Neuronal stem cell (in vitro differentiated cells): Measurements from ENCODE around the gene IQCH.

Experiments
- DNase-seq: peaks from one replicate; pipeline ENCODE4 v3.0.0-alpha.2; 2013; ENCODE audit warnings: low spot score
- H2AFZ ChIP-seq: one replicate; pipeline ENCODE4 v1.6.1; 2013; ENCODE audit warnings: mild to moderate bottlenecking, low read length, inconsistent platforms
- H2AK5ac ChIP-seq: 2 replicates; pipeline ENCODE4 v1.6.1; 2013; ENCODE audit warnings: low read depth, mild to moderate bottlenecking, inconsistent platforms, low read length, moderate library complexity, mixed read lengths
- H2BK120ac ChIP-seq: 2 replicates; pipeline ENCODE4 v1.6.1; 2013; ENCODE audit warnings: low read depth, mild to moderate bottlenecking, inconsistent platforms, low read length, moderate library complexity, mixed read lengths
- H2BK12ac ChIP-seq: one replicate; pipeline ENCODE4 v1.6.1; 2013; ENCODE audit warnings: low read length, inconsistent platforms
- H2BK15ac ChIP-seq: 2 replicates; pipeline ENCODE4 v1.6.1; 2013; ENCODE audit warnings: mild to moderate bottlenecking, low read length, inconsistent platforms, mixed read lengths
- H2BK5ac ChIP-seq: one replicate; pipeline ENCODE4 v1.6.1; 2013; ENCODE audit warnings: inconsistent platforms, mild to moderate bottlenecking, low read length, moderate library complexity
- H3K14ac ChIP-seq: one replicate; pipeline ENCODE4 v1.6.1; 2013; ENCODE audit warnings: low read length, inconsistent platforms
- H3K18ac ChIP-seq: 2 replicates; pipeline ENCODE4 v1.6.1; 2013; ENCODE audit warnings: low read length, inconsistent platforms
- H3K23ac ChIP-seq: 2 replicates; pipeline ENCODE4 v1.6.1; 2013; ENCODE audit warnings: low read depth, mild to moderate bottlenecking, mixed read lengths, low read length, inconsistent platforms; ENCODE audit not compliant: poor library complexity
- H3K27ac ChIP-seq: replicated peaks from 3 replicates; pipeline ENCODE4 v1.5.1; 2013; ENCODE audit warnings: low read length, inconsistent platforms
- H3K27me3 ChIP-seq, 3 experiments: 2 replicates each; pipeline ENCODE4 v1.6.1; 2013; ENCODE audit warnings: low read length in 3 of 3, mild to moderate bottlenecking in 2 of 3, inconsistent platforms in 1 of 3, low read depth in 1 of 3, mixed read lengths in 1 of 3, moderate library complexity in 1 of 3; ENCODE audit not compliant: control insufficient read depth in 3 of 3, insufficient read depth in 3 of 3
- H3K36me3 ChIP-seq, 2 donors: replicated peaks in 1 of 2; 2 replicates each; pipeline ENCODE4 v1.6.1; 2013; ENCODE audit warnings: low read length in 2 of 2; ENCODE audit not compliant: control insufficient read depth in 2 of 2, insufficient read depth in 2 of 2
- H3K4ac ChIP-seq: 2 replicates; pipeline ENCODE4 v1.6.1; 2013; ENCODE audit warnings: inconsistent platforms, mild to moderate bottlenecking, low read length, moderate library complexity
- H3K4me1 ChIP-seq, 2 donors: 1 replicate in 1 of 2; 2 replicates in 1 of 2; pipeline ENCODE4 v1.6.1; 2013; ENCODE audit warnings: low read length in 2 of 2, low read depth in 1 of 2; ENCODE audit not compliant: control insufficient read depth in 2 of 2, insufficient read depth in 1 of 2
- H3K4me2 ChIP-seq: one replicate; pipeline ENCODE4 v1.6.1; 2013; ENCODE audit warnings: mild to moderate bottlenecking, low read length, inconsistent platforms; ENCODE audit not compliant: insufficient read depth, poor library complexity, severe bottlenecking
- H3K4me3 ChIP-seq, 2 donors: 2 replicates each; pipeline ENCODE4 v1.5.1; 2013; ENCODE audit warnings: low read length in 2 of 2, mild to moderate bottlenecking in 2 of 2, inconsistent platforms in 1 of 2, moderate library complexity in 1 of 2
- H3K79me1 ChIP-seq: one replicate; pipeline ENCODE4 v1.6.1; 2013; ENCODE audit warnings: low read depth, mild to moderate bottlenecking, inconsistent platforms, low read length, moderate library complexity
- H3K9ac ChIP-seq: one replicate; pipeline ENCODE4 v1.6.1; 2013; ENCODE audit warnings: mild to moderate bottlenecking, low read depth, low read length, inconsistent platforms; ENCODE audit not compliant: poor library complexity
- H3K9me3 ChIP-seq, 2 donors: replicated peaks in 1 of 2; 2 replicates each; pipeline versions ENCODE3 to v1.6.1; 2013; ENCODE audit warnings: low read length in 2 of 2, mild to moderate bottlenecking in 2 of 2, inconsistent platforms in 1 of 2, low read depth in 1 of 2, mixed read lengths in 1 of 2, moderate library complexity in 1 of 2; ENCODE audit not compliant: control insufficient read depth in 2 of 2, insufficient read depth in 1 of 2
- H4K8ac ChIP-seq: one replicate; pipeline ENCODE4 v1.6.1; 2013; ENCODE audit warnings: low read depth, mild to moderate bottlenecking, inconsistent platforms, low read length, moderate library complexity
- H4K91ac ChIP-seq: one replicate; pipeline ENCODE4 v1.6.1; 2013; ENCODE audit warnings: low read length, low read depth, mild to moderate bottlenecking, inconsistent platforms; ENCODE audit not compliant: poor library complexity
- WGBS, 2 donors: extraction: QIAGEN DNeasy Blood & Tissue Kit; methylation state at CpG; one replicate each; pipeline ENCODE4 v1.1.7; 2013; ENCODE audit warnings: missing lambda C conversion rate in 2 of 2, mixed read lengths in 1 of 2; ENCODE audit not compliant: insufficient read length in 2 of 2, insufficient replicate concordance in 1 of 2; ENCODE audit errors: extremely low coverage in 2 of 2; 5-methylcytosine and 5-hydroxymethylcytosine counted together

The IQCH gene

GRCh38 chr15:67411486-67411885 is 156.9 kb downstream of the IQCH start:
- Histone ChIP-seq H3K9ac (no peak overlapping the region), H3K36me3 (no peaks in the 10 kb centered on the region), H2AFZ (no peak overlapping the region), H2AK5ac (no peak overlapping the region), H3K79me1 (no peaks in the 10 kb centered on the region), H3K18ac (no peak overlapping the region), H3K9me3 (no peaks in the 10 kb centered on the region), H3K4ac (no peak overlapping the region), H3K27ac (no peak overlapping the region), H2BK120ac (no peak overlapping the region), H2BK15ac (no peak overlapping the region), H4K91ac (no peak overlapping the region), H2BK12ac (no peak overlapping the region), H3K27me3 (no peaks in the 10 kb centered on the region), H3K23ac (no peak overlapping the region), H3K4me2 (no peak overlapping the region), H2BK5ac (no peak overlapping the region), H3K4me1 (peaks cover 8 to 12% of the 10 kb centered on the region in 2 donors), H4K8ac (no peak overlapping the region), H3K14ac (no peak overlapping the region), H3K4me3 (no peak overlapping the region)
- DNase-seq = no peak

GRCh38 chr15:67413770-67414390 is 159.3 kb downstream of the IQCH start:
- H3K23ac ChIP-seq = no peak overlapping the region
- no peak overlapping the region for H3K27ac ChIP-seq
- no peak for DNase-seq
- H3K36me3 ChIP-seq = no peaks in the 10 kb centered on the region
- H3K79me1 ChIP-seq = no peaks in the 10 kb centered on the region
- H4K8ac ChIP-seq = no peak overlapping the region
- WGBS, 2 donors = no CpG with 5 or more reads among the region's 11 CpGs
- H2AFZ ChIP-seq = no peak overlapping the region
- H2AK5ac ChIP-seq = no peak overlapping the region
- no peak overlapping the region for H2BK120ac ChIP-seq
- H4K91ac ChIP-seq = no peak overlapping the region
- H2BK12ac ChIP-seq = no peak overlapping the region
- no peaks in the 10 kb centered on the region for H3K9me3 ChIP-seq
- H3K9ac ChIP-seq = no peak overlapping the region
- no peak overlapping the region for H3K4ac ChIP-seq
- H3K18ac ChIP-seq = peak overlapping the region; percentile 45
- no peak overlapping the region for H3K14ac ChIP-seq
- no peak overlapping the region for H2BK15ac ChIP-seq
- H2BK5ac ChIP-seq = no peak overlapping the region
- H3K4me1 ChIP-seq = peaks cover 7 to 8% of the 10 kb centered on the region in 2 donors
- H3K27me3 ChIP-seq = no peaks in the 10 kb centered on the region
- H3K4me3 ChIP-seq = no peak overlapping the region
- H3K4me2 ChIP-seq = no peak overlapping the region

- Histone ChIP-seq H2BK12ac (no peak overlapping the region), H3K36me3 (no peaks in the 10 kb centered on the region)
Observed at GRCh38 chr15:67415181-67415580, 160.6 kb downstream of the IQCH start.

GRCh38 chr15:67416891-67417290 is 162.3 kb downstream of the IQCH start:
- Histone ChIP-seq H2BK12ac (no peak overlapping the region), H3K14ac (no peak overlapping the region), H3K18ac (no peak overlapping the region), H3K23ac (no peak overlapping the region), H3K9ac (no peak overlapping the region), H3K4me3 (no peak overlapping the region), H3K27ac (no peak overlapping the region), H2BK15ac (no peak overlapping the region), H3K4me1 (peaks cover 4% of the 10 kb centered on the region in 2 donors), H3K9me3 (no peaks in the 10 kb centered on the region), H3K79me1 (no peaks in the 10 kb centered on the region), H2AFZ (no peak overlapping the region), H2AK5ac (no peak overlapping the region), H4K91ac (no peak overlapping the region), H3K4me2 (no peak overlapping the region), H2BK5ac (no peak overlapping the region), H2BK120ac (no peak overlapping the region), H3K27me3 (no peaks in the 10 kb centered on the region), H4K8ac (no peak overlapping the region), H3K36me3 (no peaks in the 10 kb centered on the region), H3K4ac (no peak overlapping the region)
- no peak for DNase-seq
- whole genome bisulfite sequencing, 2 donors = no CpG with 5 or more reads among the region's 6 CpGs

More at GRCh38 chr15:67415181-67415580, 160.6 kb downstream of the IQCH start:
- no peak overlapping the region for H3K4me2 ChIP-seq
- no peak overlapping the region for H4K91ac ChIP-seq
- no peak overlapping the region for H3K4ac ChIP-seq
- no peak overlapping the region for H2BK15ac ChIP-seq
- no peak overlapping the region for H3K9ac ChIP-seq
- no peak overlapping the region for H3K27ac ChIP-seq
- H2BK5ac ChIP-seq = no peak overlapping the region
- WGBS, 2 donors = no CpG with 5 or more reads among the region's 7 CpGs
- no peaks in the 10 kb centered on the region for H3K9me3 ChIP-seq
- no peak overlapping the region for H3K14ac ChIP-seq
- no peaks in the 10 kb centered on the region for H3K27me3 ChIP-seq
- no peak for DNase-seq
- H3K23ac ChIP-seq = no peak overlapping the region
- H3K18ac ChIP-seq = peak overlapping the region; percentile 0
- no peak overlapping the region for H4K8ac ChIP-seq
- peaks cover 4% of the 10 kb centered on the region in 2 donors for H3K4me1 ChIP-seq
- no peak overlapping the region for H2AK5ac ChIP-seq
- H3K4me3 ChIP-seq = no peak overlapping the region
- H3K79me1 ChIP-seq = no peaks in the 10 kb centered on the region
- H2AFZ ChIP-seq = peak overlapping the region; percentile 60
- H2BK120ac ChIP-seq = no peak overlapping the region
